Neural progenitor cell (in vitro differentiated cells): ENCODE results near the gene MAML3. TPM values are rescaled to one million over a fixed set of nuclear protein-coding genes. Genes with fewer than 3 reads are reported as not detected.

Experiments used
- DNase-seq: peaks from one replicate; pipeline ENCODE4 v3.0.0-alpha.2; 2016; ENCODE audit warnings: low spot score
- H2AFZ ChIP-seq: fragments of 200-600 bp; sonication (generic); replicated peaks from 2 replicates; pipeline ENCODE4 v1.6.1; 2016; ENCODE audit warnings: antibody characterized with exemption
- H3F3A ChIP-seq: fragments of 200-600 bp; sonication (generic); 2 replicates; pipeline ENCODE4 v1.6.1; 2016; ENCODE audit warnings: antibody characterized with exemption, low read depth
- H3K27ac ChIP-seq: fragments of 200-600 bp; sonication (generic); 2 replicates; pipeline ENCODE4 v1.5.1; 2016; ENCODE audit warnings: mild to moderate bottlenecking
- H3K27me3 ChIP-seq: fragments of 200-600 bp; sonication (generic); 2 replicates; pipeline ENCODE4 v1.6.1; 2016; ENCODE audit warnings: mild to moderate bottlenecking, moderate library complexity
- H3K36me3 ChIP-seq: fragments of 200-600 bp; sonication (generic); 2 replicates; pipeline ENCODE4 v1.5.1; 2016
- H3K4me1 ChIP-seq: fragments of 200-600 bp; sonication (generic); 2 replicates; pipeline ENCODE4 v1.6.1; 2016; ENCODE audit warnings: mixed run types
- H3K4me2 ChIP-seq: fragments of 200-600 bp; sonication (generic); 2 replicates; pipeline ENCODE4 v1.6.1; 2016
- H3K4me3 ChIP-seq: fragments of 200-600 bp; sonication (generic); 2 replicates; pipeline ENCODE4 v1.5.1; 2016
- H3K79me2 ChIP-seq: fragments of 200-600 bp; sonication (generic); 2 replicates; pipeline ENCODE4 v1.6.1; 2016; ENCODE audit warnings: low read depth
- H3K9ac ChIP-seq: fragments of 200-600 bp; sonication (generic); 2 replicates; pipeline ENCODE4 v1.6.1; 2016
- H3K9me3 ChIP-seq: fragments of 200-600 bp; sonication (generic); 2 replicates; pipeline ENCODE4 v1.5.1; 2016; ENCODE audit warnings: low read depth
- H4K20me1 ChIP-seq: fragments of 200-600 bp; sonication (generic); 2 replicates; pipeline ENCODE4 v1.6.1; 2016; ENCODE audit warnings: low read depth
- H3K27ac Mint-ChIP-seq: 3 replicates; pipeline ENCODE4 v1.8.0; 2021; ENCODE audit warnings: mixed read lengths
- H3K27me3 Mint-ChIP-seq: 2 replicates; pipeline ENCODE4 v1.8.0; 2022; ENCODE audit warnings: low read depth, mild to moderate bottlenecking, inconsistent platforms, moderate library complexity, mixed read lengths; ENCODE audit not compliant: insufficient read depth
- H3K36me3 Mint-ChIP-seq: 3 replicates; pipeline ENCODE4 v1.8.0; 2021; ENCODE audit warnings: mixed read lengths
- H3K4me1 Mint-ChIP-seq: 3 replicates; pipeline ENCODE4 v1.8.0; 2021; ENCODE audit warnings: mixed read lengths
- H3K4me3 Mint-ChIP-seq: 3 replicates; pipeline ENCODE4 v1.8.0; 2021; ENCODE audit warnings: mild to moderate bottlenecking, moderate library complexity, mixed read lengths
- H3K9me3 Mint-ChIP-seq: 3 replicates; pipeline ENCODE4 v1.8.0; 2020; ENCODE audit warnings: mixed read lengths
- CTCF ChIP-seq: fragments of 200-600 bp; sonication (generic); IDR thresholded peaks from 2 replicates; pipeline ENCODE4 v1.5.1; 2017; ENCODE audit warnings: antibody characterized with exemption, mild to moderate bottlenecking
- EZH2 ChIP-seq: fragments of 200-600 bp; sonication (generic); IDR thresholded peaks from 2 replicates; pipeline ENCODE4 v1.6.1; 2017; ENCODE audit warnings: antibody characterized with exemption, mild to moderate bottlenecking, moderate library complexity
- EZH2phosphoT487 ChIP-seq: fragments of 200-600 bp; sonication (generic); IDR thresholded peaks from 2 replicates; pipeline ENCODE4 v1.6.1; 2017; ENCODE audit warnings: antibody characterized with exemption
- total RNA-seq: library from RNA; depleted of rRNA; stranded (reverse); fragments of >200 nt; gene quantifications from 2 replicates; pipeline ENCODE4 v1.2.3, GENCODE V29; 2015; ENCODE audit warnings: low replicate concordance

The MAML3 gene
- total RNA-seq, 1 donor from 2014 or later = 14.4 TPM

- peak; percentile 60 for TF ChIP-seq CTCF
- TF ChIP-seq EZH2phosphoT487 = no peak
- peaks cover 44% of the 10 kb centered on the region for H3K4me1 Mint-ChIP-seq
These were observed 101.9 kb downstream of the MAML3 start for GRCh38 chr4:140052050-140052449.

GRCh38 chr4:140049849-140050637 is 103.9 kb downstream of the MAML3 start:
- H2AFZ ChIP-seq = no peak overlapping the region
- Mint-ChIP-seq H3K9me3 (no peaks in the 10 kb centered on the region), H3K4me3 (peak overlapping the region; percentile 3), H3K27me3 (peaks cover 3% of the 10 kb centered on the region), H3K4me1 (peaks cover 55% of the 10 kb centered on the region), H3K27ac (no peak overlapping the region), H3K36me3 (no peaks in the 10 kb centered on the region)
- peak; percentile 80 for DNase-seq
- H3K9me3 ChIP-seq = no peaks in the 10 kb centered on the region
- no peaks in the 10 kb centered on the region for H3K36me3 ChIP-seq
- peak overlapping the region; percentile 69 for H3K4me2 ChIP-seq
- H3K27me3 ChIP-seq = no peaks in the 10 kb centered on the region
- no peak overlapping the region for H3K9ac ChIP-seq
- peak overlapping the region; percentile 20 for H3K4me3 ChIP-seq
- peaks cover 52% of the 10 kb centered on the region for H3K4me1 ChIP-seq
- H3F3A ChIP-seq = peaks cover 34% of the 10 kb centered on the region
- peak overlapping the region; percentile 32 for H3K27ac ChIP-seq
- H3K79me2 ChIP-seq = peaks cover 8% of the 10 kb centered on the region
- TF ChIP-seq EZH2 = no peak
- TF ChIP-seq CTCF = peak; percentile 78
- TF ChIP-seq EZH2phosphoT487 = no peak
- H4K20me1 ChIP-seq = no peaks in the 10 kb centered on the region

More at GRCh38 chr4:140052050-140052449, 101.9 kb downstream of the MAML3 start:
- Histone ChIP-seq H3K4me1 (peaks cover 40% of the 10 kb centered on the region), H3K9ac (no peak overlapping the region), H3K4me2 (no peak overlapping the region), H4K20me1 (no peaks in the 10 kb centered on the region), H3K36me3 (no peaks in the 10 kb centered on the region), H3K4me3 (no peak overlapping the region), H3K79me2 (peaks cover 8% of the 10 kb centered on the region), H3F3A (peaks cover 31% of the 10 kb centered on the region), H3K27me3 (no peaks in the 10 kb centered on the region), H3K27ac (no peak overlapping the region), H2AFZ (no peak overlapping the region), H3K9me3 (no peaks in the 10 kb centered on the region)
- Mint-ChIP-seq H3K36me3 (no peaks in the 10 kb centered on the region), H3K4me3 (no peak overlapping the region), H3K9me3 (no peaks in the 10 kb centered on the region), H3K27me3 (peaks cover 3% of the 10 kb centered on the region), H3K27ac (no peak overlapping the region)
- peak; percentile 41 for DNase-seq

GRCh38 chr4:140049024-140049848 is 104.7 kb downstream of the MAML3 start:
- Histone ChIP-seq H4K20me1 (no peaks in the 10 kb centered on the region), H3K79me2 (peaks cover 8% of the 10 kb centered on the region), H3K9ac (no peak overlapping the region), H3F3A (peaks cover 34% of the 10 kb centered on the region), H3K4me3 (peak overlapping the region; percentile 20), H3K27ac (peak overlapping the region; percentile 32), H3K36me3 (no peaks in the 10 kb centered on the region), H3K4me2 (peak overlapping the region; percentile 69), H3K9me3 (no peaks in the 10 kb centered on the region), H3K27me3 (no peaks in the 10 kb centered on the region), H2AFZ (peak overlapping the region; percentile 19), H3K4me1 (peaks cover 52% of the 10 kb centered on the region)
- Mint-ChIP-seq H3K4me3 (peak overlapping the region; percentile 81), H3K27me3 (peaks cover 3% of the 10 kb centered on the region), H3K36me3 (no peaks in the 10 kb centered on the region), H3K4me1 (peaks cover 61% of the 10 kb centered on the region), H3K9me3 (no peaks in the 10 kb centered on the region), H3K27ac (peak overlapping the region; percentile 62)
- DNase-seq = peak; percentile 80
- no peak for TF ChIP-seq EZH2phosphoT487
- peak; percentile 9 for TF ChIP-seq CTCF
- no peak for TF ChIP-seq EZH2
